Thyroid gland (tissue), 4 donors: ENCODE measurements around the gene PGF. TPM values are rescaled to one million over a fixed set of nuclear protein-coding genes. Genes with fewer than 3 reads are reported as not detected.
A peak's percentile ranks its signal among the peaks of the same experiment; 100 is the strongest.

ENCODE experiments used
- DNase-seq, 2 donors: peaks; one replicate each; pipeline ENCODE4 v3.0.0-alpha.2; 2019
- H3K27ac ChIP-seq, 3 donors: fragments of 200-600 bp; sonication (generic); 1 replicate in 2 of 3; 2 replicates in 1 of 3; pipeline ENCODE4 v1.5.1; 2016 to 2019; ENCODE audit warnings: mild to moderate bottlenecking in 1 of 3, moderate library complexity in 1 of 3
- H3K27me3 ChIP-seq: fragments of 200-600 bp; sonication (generic); one replicate; pipeline ENCODE4 v1.5.1; 2019
- H3K36me3 ChIP-seq, 2 donors: fragments of 200-600 bp; sonication (generic); one replicate each; pipeline ENCODE4 v1.5.1; 2016 to 2019
- H3K4me1 ChIP-seq, 2 donors: fragments of 200-600 bp; sonication (generic); one replicate each; pipeline ENCODE4 v1.5.1; 2017 to 2019
- H3K4me3 ChIP-seq, 3 donors: fragments of 200-600 bp; sonication (generic); replicated peaks in 1 of 3; 1 replicate in 2 of 3; 2 replicates in 1 of 3; pipeline ENCODE4 v1.5.1; 2016; ENCODE audit warnings: mild to moderate bottlenecking in 1 of 3
- H3K9me3 ChIP-seq: fragments of 200-600 bp; sonication (generic); one replicate; pipeline ENCODE4 v1.5.1; 2017
- CTCF ChIP-seq, 6 experiments: fragments of 200-600 bp in 3 of 6; fragments of 450-650 bp in 3 of 6; sonication (generic) in 3 of 6; IDR thresholded peaks; one replicate each; pipeline ENCODE4 v1.5.1; 2016 to 2019; ENCODE audit warnings: antibody characterized with exemption in 6 of 6, mild to moderate bottlenecking in 2 of 6, inconsistent platforms in 1 of 6, moderate library complexity in 1 of 6
- POLR2A ChIP-seq, 2 donors: fragments of 450-650 bp; IDR thresholded peaks; one replicate each; pipeline ENCODE4 v1.6.1; 2017; ENCODE audit warnings: antibody characterized with exemption in 2 of 2, mild to moderate bottlenecking in 2 of 2, moderate library complexity in 1 of 2
- WGBS, 2 donors: methylation state at CpG; one replicate each; pipeline ENCODE4 v1.1.5; 2017; 5-methylcytosine and 5-hydroxymethylcytosine counted together
- intact Hi-C: fragments of 100-400 bp; cut with DNase I; formaldehyde crosslinking; loops from one replicate; pipeline ENCODE4 v1.15.1; 2023
- total RNA-seq, 4 donors: library from RNA; depleted of rRNA; stranded (reverse); fragments of >200 nt; gene quantifications; one replicate each; pipeline ENCODE4 v1.2.3, GENCODE V29; 2016

Gene PGF
- total RNA-seq, 4 donors from 2014 or later, result 34.4 to 68.8 (median 61.0) TPM

GRCh38 chr14:74965486-74966153, 10.2 kb upstream of the PGF start:
- H3K27me3 ChIP-seq, result no peaks in the 10 kb centered on the region
- 85 to 89% methylated on average over 5 of the region's 5 CpGs for WGBS, 2 donors
- peaks cover 9 to 19% of the 10 kb centered on the region in 2 donors for H3K4me1 ChIP-seq
- no peak for DNase-seq
- no peak for TF ChIP-seq CTCF (IDR thresholded peaks at IDR 0.05)
- no peak for TF ChIP-seq POLR2A (IDR thresholded peaks at IDR 0.05)
- no peak overlapping the region for H3K4me3 ChIP-seq
- intact Hi-C loops, result no loop called here
- no peaks in the 10 kb centered on the region for H3K9me3 ChIP-seq
- no peak overlapping the region for H3K27ac ChIP-seq
- no peaks in the 10 kb centered on the region for H3K36me3 ChIP-seq

GRCh38 chr14:74964787-74965485, 9.5 kb upstream of the PGF start:
- Histone ChIP-seq H3K4me1 (peaks cover 10 to 22% of the 10 kb centered on the region in 2 donors), H3K27ac (peak overlapping the region in 1 of 3 donors; percentile 47), H3K36me3 (no peaks in the 10 kb centered on the region), H3K4me3 (no peak overlapping the region), H3K9me3 (no peaks in the 10 kb centered on the region), H3K27me3 (no peaks in the 10 kb centered on the region)
- intact Hi-C loops, result no loop called here
- no peak for DNase-seq
- TF ChIP-seq POLR2A (IDR thresholded peaks at IDR 0.05), result no peak
- no peak for TF ChIP-seq CTCF (IDR thresholded peaks at IDR 0.05)
- 82 to 86% methylated on average over 4 of the region's 4 CpGs for WGBS, 2 donors

- intact Hi-C loops, result no loop called here
- Histone ChIP-seq H3K9me3 (no peaks in the 10 kb centered on the region), H3K36me3 (no peaks in the 10 kb centered on the region), H3K4me3 (no peak overlapping the region), H3K4me1 (peaks cover 12 to 23% of the 10 kb centered on the region in 2 donors), H3K27me3 (no peaks in the 10 kb centered on the region), H3K27ac (peak overlapping the region; percentile 14 to 47 (median 32))
- DNase-seq, result peak; percentile 74 to 82
- 30 to 34% methylated on average over 8 to 9 of the region's 9 CpGs for WGBS, 2 donors
- TF ChIP-seq CTCF (IDR thresholded peaks at IDR 0.05) (no peak), POLR2A (IDR thresholded peaks at IDR 0.05) (peak in 1 of 2 donors; percentile 14)
Observed at GRCh38 chr14:74963705-74964271, 8.4 kb upstream of the PGF start.

- TF ChIP-seq CTCF (IDR thresholded peaks at IDR 0.05), result no peak
- TF ChIP-seq POLR2A (IDR thresholded peaks at IDR 0.05), result no peak
- H3K27me3 ChIP-seq, result no peaks in the 10 kb centered on the region
- intact Hi-C loops, result no loop called here
- no peak overlapping the region for H3K4me3 ChIP-seq
- no peaks in the 10 kb centered on the region for H3K36me3 ChIP-seq
- 78 to 87% methylated on average over 10 to 12 of the region's 12 CpGs for WGBS, 2 donors
- peaks cover 12 to 22% of the 10 kb centered on the region in 2 donors for H3K4me1 ChIP-seq
- no peak for DNase-seq
- peak overlapping the region; percentile 14 to 47 (median 32) for H3K27ac ChIP-seq
- no peaks in the 10 kb centered on the region for H3K9me3 ChIP-seq
Observed at GRCh38 chr14:74963178-74963704, 7.8 kb upstream of the PGF start.
